ENCODE measurements around the gene SLC11A1. TPM values are rescaled to one million over a fixed set of nuclear protein-coding genes. Genes with fewer than 3 reads are reported as not detected.

SLC11A1 gene
- total RNA-seq, 1 donor from 2014 or later = 302 TPM

GRCh38 chr2:218398437-218399390 lies 16.6 kb downstream of the SLC11A1 start:
- no peak for TF ChIP-seq CTCF (IDR thresholded peaks at IDR 0.05)
- Histone ChIP-seq H3K4me3 (peak overlapping the region; percentile 79), H3K36me3 (peaks cover 25% of the 10 kb centered on the region), H3K27me3 (no peaks in the 10 kb centered on the region), H3K9me3 (no peaks in the 10 kb centered on the region), H3K27ac (peak overlapping the region; percentile 100), H3K4me1 (peaks cover 31% of the 10 kb centered on the region)
- ATAC-seq = peak; percentile 50
- intact Hi-C loops (cut with DNase I) = loop anchor here (10.0 kb wide), 1 partner anchor 104 kb away; the partner anchor contains the start of gene TMBIM1
- peak; percentile 95 for DNase-seq

GRCh38 chr2:218399391-218400166 lies 17.5 kb downstream of the SLC11A1 start, which contains the start of gene CTDSP1:
Gene CTDSP1, plus strand, starts transcription at chr2:218399868. Its CDS starts 223 bp downstream, at chr2:218400091.
- TF ChIP-seq CTCF (IDR thresholded peaks at IDR 0.05) = peak; percentile 12
- intact Hi-C loops (cut with DNase I) = loop anchor here (10.0 kb wide), 1 partner anchor 105 kb away; the partner anchor contains the start of gene TMBIM1
- Histone ChIP-seq H3K4me3 (peak within 1 kb of the TSS; percentile 79), H3K9me3 (no peaks in the 10 kb centered on the region), H3K36me3 (peaks cover 34% of the 10 kb centered on the region), H3K4me1 (peaks cover 33% of the 10 kb centered on the region), H3K27ac (peak within 1 kb of the TSS; percentile 100), H3K27me3 (no peaks in the 10 kb centered on the region)
- peak; percentile 98 for DNase-seq
- peak; percentile 60 for ATAC-seq

- Histone ChIP-seq H3K4me1 (peaks cover 34% of the 10 kb centered on the region), H3K27me3 (no peaks in the 10 kb centered on the region), H3K4me3 (peak overlapping the region; percentile 79), H3K36me3 (peaks cover 41% of the 10 kb centered on the region), H3K27ac (peak overlapping the region; percentile 100), H3K9me3 (no peaks in the 10 kb centered on the region)
- TF ChIP-seq CTCF (IDR thresholded peaks at IDR 0.05) = no peak
- DNase-seq (peak; percentile 84), ATAC-seq (no peak)
- intact Hi-C loops (cut with DNase I) = no loop called here
Observed at GRCh38 chr2:218400167-218400929, 18.3 kb downstream of the SLC11A1 start.

GRCh38 chr2:218400930-218401881 lies 19.1 kb downstream of the SLC11A1 start:
- DNase-seq (peak; percentile 81), ATAC-seq (no peak)
- H3K27ac ChIP-seq = peak overlapping the region; percentile 100
- TF ChIP-seq CTCF (IDR thresholded peaks at IDR 0.05) = no peak
- H3K4me3 ChIP-seq = peak overlapping the region; percentile 79
- peaks cover 37% of the 10 kb centered on the region for H3K4me1 ChIP-seq
- no peaks in the 10 kb centered on the region for H3K27me3 ChIP-seq
- no peaks in the 10 kb centered on the region for H3K9me3 ChIP-seq
- peaks cover 41% of the 10 kb centered on the region for H3K36me3 ChIP-seq
- intact Hi-C loops (cut with DNase I) = no loop called here
